ENCODE data around the gene YWHAG.

GRCh38 chr7:76351372-76351771 is 7.4 kb downstream of the YWHAG start:
- TF ChIP-seq CTCF (IDR thresholded peaks at IDR 0.05), result no peak
- TF ChIP-seq POLR2AphosphoS5 (IDR thresholded peaks at IDR 0.05), result no peak
